ENCODE data around the gene ENGASE.

The ENGASE gene

DNA sequence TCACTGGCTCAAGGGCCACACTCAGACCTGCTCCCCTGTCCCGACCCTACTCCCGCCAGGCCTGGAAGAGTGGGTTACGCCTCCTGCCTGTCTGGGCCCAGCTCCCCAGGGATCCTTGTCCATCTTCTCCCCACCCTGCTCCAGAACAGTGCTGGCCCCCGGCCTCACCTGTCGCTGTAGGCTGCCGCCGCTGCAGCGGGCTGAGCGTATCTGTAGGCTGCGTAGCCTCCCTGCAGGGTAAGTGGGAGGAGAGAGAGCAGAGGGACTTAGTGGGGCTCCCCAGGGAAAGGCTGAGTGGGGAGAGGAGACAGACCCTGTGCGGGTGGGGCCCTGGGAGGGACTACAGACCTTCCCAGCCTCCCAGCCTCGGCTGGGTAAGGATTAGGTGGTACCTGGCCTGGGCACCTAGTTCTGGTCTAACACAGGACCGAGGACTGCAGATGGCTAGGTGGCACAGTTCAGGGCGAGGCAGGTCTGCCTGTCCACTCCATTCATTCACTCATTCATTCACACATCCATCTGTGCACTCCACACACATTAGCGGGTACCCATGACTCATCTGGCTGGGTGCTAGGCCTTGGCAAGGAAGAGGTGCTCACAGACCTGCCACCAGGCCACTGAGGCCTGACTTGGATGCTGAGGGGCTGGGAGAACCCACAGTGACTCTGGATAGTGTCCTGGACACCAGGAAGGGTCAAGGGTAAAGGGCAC is 20.9 kb downstream of the ENGASE start:
- DNase-seq, result no peak

DNA sequence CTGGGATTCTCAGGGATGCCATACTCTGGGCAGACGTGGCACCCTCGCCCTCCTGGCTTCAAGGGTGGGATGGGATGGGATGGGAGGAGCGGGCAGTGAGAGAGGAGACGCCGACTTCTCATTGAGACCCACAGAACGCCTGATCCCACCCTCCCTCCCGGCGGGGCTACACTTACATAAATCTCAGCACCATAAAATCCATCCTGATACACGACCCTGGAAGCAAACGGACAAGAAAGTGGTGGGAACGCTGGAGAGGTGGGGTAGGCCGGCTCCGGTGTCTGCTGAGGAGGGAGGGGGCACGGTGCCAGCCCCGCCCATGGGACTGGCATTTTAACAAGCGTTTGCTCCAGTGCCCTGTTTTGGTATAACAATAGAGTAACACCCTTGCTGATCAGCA is 21.9 kb downstream of the ENGASE start:
- DNase-seq, result no peak

- DNase-seq, result no peak
Observed at GRCh38 chr17:79097226-79098055, 22.8 kb downstream of the ENGASE start.

DNA sequence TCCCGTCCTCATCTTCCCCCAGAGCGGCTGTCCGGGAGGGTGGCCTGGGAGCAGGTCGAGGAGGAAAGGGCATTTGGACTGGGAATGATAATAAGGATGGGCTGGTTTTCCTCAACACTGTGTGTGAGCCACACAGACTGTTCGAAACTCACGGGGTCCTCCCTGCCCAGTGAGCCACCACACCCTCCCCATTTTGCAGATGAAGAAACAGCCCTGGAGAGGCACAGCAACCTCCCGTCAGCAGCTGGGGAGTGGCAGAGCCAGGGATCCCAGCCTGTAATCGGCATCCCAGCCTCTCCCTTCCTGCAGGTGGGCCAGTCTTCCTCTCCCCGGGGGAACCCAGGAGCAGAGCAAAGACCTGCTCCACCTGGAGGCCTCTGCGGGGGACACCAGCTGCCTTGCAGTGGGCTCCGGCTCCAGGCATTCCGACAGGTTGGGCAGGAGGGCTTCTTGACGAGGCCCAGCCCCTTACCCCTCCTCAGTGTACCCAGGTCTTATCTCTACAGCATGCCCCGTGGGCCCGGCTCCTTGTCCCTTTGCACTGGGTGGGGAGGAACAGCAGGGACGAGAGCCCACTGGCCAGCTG is 23.8 kb downstream of the ENGASE start:
- no peak for DNase-seq

DNA sequence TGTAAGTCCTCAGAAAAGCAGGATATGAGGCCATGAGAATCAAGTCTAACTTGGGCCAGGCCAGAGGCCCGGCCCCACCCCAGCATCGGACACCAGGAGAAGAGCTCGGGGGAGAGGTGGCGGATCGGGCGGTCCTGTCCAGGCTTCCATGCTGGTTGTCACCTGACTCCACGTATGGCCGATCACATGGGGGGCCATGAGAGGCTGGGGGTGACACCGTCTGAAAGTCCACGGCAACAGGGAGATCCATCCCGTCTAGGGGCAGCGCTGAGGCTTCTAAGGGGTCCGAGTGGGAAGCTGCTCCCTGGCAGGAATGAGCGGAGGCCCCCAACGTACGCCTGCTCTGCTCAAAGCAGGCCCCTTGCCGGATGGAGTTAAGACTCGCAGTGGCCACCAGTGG is 25.8 kb downstream of the ENGASE start:
- no peak for DNase-seq

- no peak for DNase-seq
Observed at GRCh38 chr17:79101111-79101673, 26.6 kb downstream of the ENGASE start.

DNA sequence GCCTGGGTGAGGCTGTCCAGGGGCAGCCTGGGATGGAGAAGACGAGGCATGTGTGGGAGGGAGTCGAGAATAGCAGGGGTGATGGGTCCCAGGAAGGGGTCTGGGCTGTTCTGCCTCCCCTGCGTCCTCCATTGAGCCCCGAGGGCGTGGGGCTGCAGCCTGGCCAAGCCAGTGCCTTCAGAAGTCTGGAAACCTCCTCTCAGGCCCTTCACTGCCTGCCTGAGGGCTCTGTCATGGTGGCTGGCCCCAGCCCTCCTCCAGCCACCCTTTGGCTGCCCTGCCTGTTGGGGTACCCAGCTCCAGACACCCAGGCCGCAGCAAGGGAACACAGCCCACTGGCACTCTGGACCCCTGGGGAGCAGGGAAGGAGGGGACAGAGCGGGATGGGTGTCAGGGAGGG is 27.6 kb downstream of the ENGASE start:
- DNase-seq, result no peak

DNA sequence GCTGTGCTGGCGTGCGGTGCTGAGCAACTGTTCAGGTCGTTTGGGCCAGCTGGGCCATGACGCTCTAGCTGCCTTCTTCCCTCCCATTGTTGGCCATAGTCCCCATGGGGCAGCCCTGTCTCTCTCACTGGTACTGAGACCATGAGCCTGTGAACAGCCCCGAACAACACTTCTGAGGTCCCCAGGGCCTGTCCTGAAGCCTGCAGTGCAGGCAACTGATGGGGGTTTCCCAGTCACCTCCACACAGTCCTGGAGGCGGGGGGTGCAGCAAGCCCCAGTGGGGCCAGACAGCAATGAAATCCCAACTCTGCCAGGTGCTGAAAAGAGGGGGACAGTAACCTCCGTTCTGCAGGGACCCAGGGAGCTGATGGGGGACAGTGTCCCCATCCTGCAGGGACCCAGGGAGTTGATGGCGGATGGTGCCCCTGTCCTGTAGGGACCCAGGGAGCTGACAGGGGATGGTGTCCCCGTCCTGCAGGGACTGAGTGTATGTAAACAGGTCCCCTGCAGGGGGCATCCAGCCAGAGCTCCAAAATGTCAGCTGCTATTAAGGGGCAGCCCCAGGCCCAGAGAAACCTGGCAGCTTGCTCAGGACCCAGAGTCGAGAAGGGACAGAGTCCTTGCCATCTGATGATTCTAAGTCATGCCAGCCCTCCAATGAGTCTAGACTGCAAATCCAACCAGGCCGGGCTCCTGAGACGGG is 30.4 kb downstream of the ENGASE start:
- no peak for DNase-seq

DNA sequence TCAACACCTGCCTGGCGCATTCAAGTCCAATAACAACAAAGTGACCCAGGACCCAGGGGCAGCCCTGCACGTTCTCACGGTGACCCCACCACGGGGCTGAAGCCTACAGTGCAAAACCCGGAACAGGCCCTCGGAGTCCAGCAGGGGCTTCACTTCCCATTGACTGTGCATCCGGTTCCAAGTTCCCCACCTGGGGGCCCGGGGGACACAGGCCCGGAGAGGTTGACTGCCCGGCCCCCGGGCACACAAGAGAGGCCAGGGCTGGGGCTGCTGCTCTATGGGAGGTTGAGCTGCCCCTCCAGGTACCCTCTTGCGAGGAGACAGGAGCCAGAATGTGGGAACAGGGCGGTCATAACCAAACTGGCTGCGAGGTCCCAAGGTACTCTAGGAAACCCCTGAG is 31.3 kb downstream of the ENGASE start:
- DNase-seq, result no peak

DNA sequence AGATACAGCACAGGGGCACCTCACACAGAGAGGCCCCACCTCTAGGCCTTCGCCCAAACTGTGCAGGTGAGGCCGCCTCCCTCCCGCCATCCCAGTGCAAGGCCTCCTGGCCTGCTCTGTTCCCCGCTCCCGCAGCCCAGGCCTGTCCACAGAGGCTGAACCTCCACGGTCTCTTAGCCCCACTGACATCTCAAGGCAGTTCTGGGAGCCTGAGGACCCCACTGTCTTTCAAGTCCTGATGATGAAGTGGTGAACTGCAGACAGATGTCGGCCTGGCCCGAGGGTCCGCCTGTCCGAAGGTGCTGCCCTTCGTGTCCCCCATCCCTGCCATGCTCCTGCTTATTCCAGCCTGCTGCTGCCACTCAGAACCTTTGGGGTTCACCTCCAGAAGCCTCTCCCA is 32.3 kb downstream of the ENGASE start:
- DNase-seq, result no peak

DNA sequence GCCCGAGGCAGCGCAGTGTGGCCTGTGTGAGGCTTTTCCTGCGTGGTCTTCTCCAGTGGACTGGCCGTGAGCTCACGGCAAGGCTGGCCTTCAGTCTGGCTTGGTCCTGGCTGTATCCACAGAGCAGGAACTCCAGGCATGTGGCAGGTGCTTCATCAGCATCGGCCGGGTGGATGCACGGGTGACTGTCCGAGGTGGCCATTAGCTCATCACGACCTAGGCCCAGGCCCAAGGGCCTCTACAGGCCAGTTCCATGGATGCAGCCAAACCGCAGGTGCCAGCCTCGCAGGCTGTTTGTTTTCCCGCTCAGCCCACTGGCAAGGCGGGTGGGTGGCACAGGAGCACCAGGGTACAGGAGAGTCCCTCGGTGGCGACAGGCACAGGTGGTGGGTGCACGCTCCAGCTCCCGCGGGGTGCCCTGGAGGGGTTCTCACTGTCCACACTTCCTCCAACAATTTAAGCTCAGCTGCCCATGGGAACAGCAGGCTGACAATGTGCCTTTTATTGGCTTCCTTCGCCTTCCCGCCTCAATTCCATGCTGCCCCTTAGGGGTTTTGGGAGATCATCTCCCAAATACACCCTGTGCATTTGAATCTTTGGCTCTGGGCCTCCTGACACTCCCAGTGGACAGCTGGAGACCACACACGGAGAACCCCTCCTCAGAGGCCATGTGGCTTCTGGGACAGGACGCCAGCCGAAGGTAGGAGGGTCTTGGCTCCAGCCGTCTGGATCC is 33.0 kb downstream of the ENGASE start:
- no peak for DNase-seq

DNA sequence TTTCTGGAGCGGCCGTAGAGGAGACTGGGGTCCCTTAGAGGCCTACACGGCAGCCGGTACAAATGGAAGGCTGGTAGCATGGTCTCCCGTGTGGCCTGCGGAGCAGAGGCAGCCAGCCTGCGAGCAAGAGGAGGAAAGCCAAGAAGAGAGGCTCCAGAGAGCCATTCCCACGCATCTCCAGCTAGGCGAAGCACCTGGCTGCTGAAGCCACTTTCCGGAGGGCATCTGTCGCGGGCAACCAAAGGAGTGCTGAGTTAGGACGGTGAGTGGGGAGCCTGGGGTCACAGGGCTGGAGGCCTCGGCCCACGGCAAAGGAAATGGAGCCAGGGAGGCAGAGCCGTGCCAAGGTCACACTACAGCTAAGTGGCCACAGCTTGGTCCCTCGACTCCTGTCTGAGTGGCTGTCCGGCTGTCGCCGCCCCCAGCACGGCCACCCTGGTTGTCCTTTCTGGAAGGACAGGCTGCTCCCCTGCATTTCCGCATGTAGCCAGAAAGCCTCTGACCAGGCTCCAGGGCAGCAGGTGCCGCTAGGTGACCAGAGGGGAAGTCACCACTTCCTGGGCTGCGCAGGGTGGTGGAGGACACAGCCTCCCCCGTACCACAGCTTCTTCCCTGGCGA is 33.7 kb downstream of the ENGASE start:
- no peak for DNase-seq

- DNase-seq, result no peak
Observed at GRCh38 chr17:79108870-79109269, 34.2 kb downstream of the ENGASE start.

- DNase-seq, result no peak
Observed at GRCh38 chr17:79109584-79109983, 35.0 kb downstream of the ENGASE start.

DNA sequence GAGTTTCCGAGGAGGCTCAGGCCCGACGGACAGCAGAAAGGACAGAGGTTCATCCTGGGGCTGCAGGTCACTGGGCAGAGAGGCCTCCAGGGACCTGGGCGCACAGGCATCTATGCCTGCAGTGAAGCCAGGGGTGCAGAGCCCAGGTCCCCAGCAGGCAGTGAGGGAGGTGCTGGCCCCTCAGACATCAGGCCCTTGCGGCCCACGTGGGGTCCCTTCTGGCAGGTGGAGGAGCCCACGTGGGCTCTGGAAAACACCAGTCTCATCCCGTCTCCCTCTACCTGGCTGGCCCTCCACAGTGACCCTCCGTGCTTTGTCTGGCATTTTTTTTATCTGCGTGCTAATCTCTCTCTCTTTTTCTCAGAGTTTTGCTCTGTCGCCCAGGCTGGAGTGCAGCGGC is 36.5 kb downstream of the ENGASE start:
- no peak for DNase-seq

DNA sequence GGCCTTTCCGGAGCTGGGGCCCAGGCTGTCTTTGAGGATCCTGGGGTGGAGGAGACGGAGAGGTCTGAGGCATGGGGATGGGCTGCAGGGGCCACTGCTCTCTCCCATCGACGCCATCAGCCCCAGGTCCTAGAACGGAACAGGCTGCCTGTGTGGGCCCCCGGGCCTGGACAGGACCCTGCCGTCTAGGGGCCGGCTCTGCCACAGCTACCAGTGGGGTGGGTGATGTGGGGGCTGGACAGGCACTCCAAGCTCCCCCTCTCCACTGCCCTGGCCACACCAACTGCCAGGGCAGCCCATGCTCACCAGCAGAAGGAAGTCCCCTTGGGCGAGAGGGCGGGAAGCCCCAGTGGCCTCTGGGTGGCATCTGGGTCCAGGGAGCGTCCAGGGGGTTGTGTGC is 37.8 kb downstream of the ENGASE start:
- no peak for DNase-seq

- DNase-seq, result no peak
Observed at GRCh38 chr17:79113699-79114457, 39.3 kb downstream of the ENGASE start.

- no peak for DNase-seq
Observed at GRCh38 chr17:79114458-79115301, 40.1 kb downstream of the ENGASE start.

GRCh38 chr17:79115487-79115886 is 40.9 kb downstream of the ENGASE start:
- DNase-seq, result no peak

Measured in SIG-M5 (cell line).